Aorta (tissue), 5 donors: ENCODE measurements around the gene ZNF451. TPM values are rescaled to one million over a fixed set of nuclear protein-coding genes. Genes with fewer than 3 reads are reported as not detected.
"Not testable (repeated sequence)": the region's sequence is repeated elsewhere in the genome, so short reads cannot be mapped to it uniquely, and the experiment has no call there.

Experiments used
- ATAC-seq: fragments of 200-7000 bp; cut with Tn5 transposase; one replicate; pipeline ENCODE4 v1.9.1; 2022; ENCODE audit warnings: moderate library complexity; ENCODE audit not compliant: low FRiP score
- DNase-seq, 2 donors: peaks; one replicate each; pipeline ENCODE4 v3.0.0-alpha.2; 2020
- H3K27ac ChIP-seq, 2 donors: one replicate each; pipeline ENCODE4 v1.5.1; 2013; ENCODE audit warnings: low read length in 2 of 2, mild to moderate bottlenecking in 2 of 2, moderate library complexity in 2 of 2, control low read depth in 1 of 2, inconsistent platforms in 1 of 2, low read depth in 1 of 2
- H3K27me3 ChIP-seq, 2 donors: one replicate each; pipeline ENCODE4 v1.6.1; 2013; ENCODE audit warnings: control low read depth in 1 of 2, low read length in 1 of 2, mild to moderate bottlenecking in 1 of 2, moderate library complexity in 1 of 2; ENCODE audit not compliant: insufficient read depth in 2 of 2, control insufficient read depth in 1 of 2
- H3K36me3 ChIP-seq, 2 donors: one replicate each; pipeline ENCODE4 v1.6.1; 2013; ENCODE audit warnings: control low read depth in 1 of 2, low read length in 1 of 2, mild to moderate bottlenecking in 1 of 2; ENCODE audit not compliant: insufficient read depth in 2 of 2, control insufficient read depth in 1 of 2
- H3K4me1 ChIP-seq, 2 donors: one replicate each; pipeline ENCODE4 v1.6.1; 2013; ENCODE audit warnings: low read length in 2 of 2, control low read depth in 1 of 2, mild to moderate bottlenecking in 1 of 2, moderate library complexity in 1 of 2; ENCODE audit not compliant: insufficient read depth in 2 of 2, control insufficient read depth in 1 of 2
- H3K4me3 ChIP-seq, 2 donors: one replicate each; pipeline ENCODE4 v1.5.1; 2013; ENCODE audit warnings: low read length in 2 of 2, control low read depth in 1 of 2, mild to moderate bottlenecking in 1 of 2
- H3K9me3 ChIP-seq: one replicate; pipeline ENCODE4 v1.6.1; 2013; ENCODE audit warnings: mild to moderate bottlenecking, low read length; ENCODE audit not compliant: control insufficient read depth
- WGBS, 2 donors: extraction: QIAGEN DNeasy Blood & Tissue Kit; methylation state at CpG; one replicate each; pipeline ENCODE4 v1.1.7; 2013; 5-methylcytosine and 5-hydroxymethylcytosine counted together
- intact Hi-C, 2 donors: fragments of 100-400 bp; cut with DNase I; formaldehyde crosslinking; loops; one replicate each; pipeline versions ENCODE4 v1.14.2 to v1.15.0; 2022
- polyA plus RNA-seq, 2 donors: library from polyadenylated mRNA; stranded (reverse); fragments of 200-250 nt; gene quantifications; one replicate each; pipeline ENCODE4 v1.2.3, GENCODE V29; 2013
- total RNA-seq, 2 donors: library from RNA; stranded (reverse); fragmentation: NEBNext Ultra II Directional; extraction: Animal tissue kit (Norgen Biotek cat#: 25700); gene quantifications; one replicate each; pipeline ENCODE4 v1.2.1, GENCODE V29; 2021
- donor health status: healthy with polysubstance abuse.
- donor health status: Bipolar disorder and iron deficiency.
- donor health status: DM: no; HTN: no; CAD: no.
- donor health status: DM: no; HTN: no; CAD: no.
- donor health status: DM: yes; HTN: yes; CAD: no.

ZNF451 gene
- total and polyA plus RNA-seq, 4 donors: 6.3 to 66.2 (median 38.9) TPM

DNA sequence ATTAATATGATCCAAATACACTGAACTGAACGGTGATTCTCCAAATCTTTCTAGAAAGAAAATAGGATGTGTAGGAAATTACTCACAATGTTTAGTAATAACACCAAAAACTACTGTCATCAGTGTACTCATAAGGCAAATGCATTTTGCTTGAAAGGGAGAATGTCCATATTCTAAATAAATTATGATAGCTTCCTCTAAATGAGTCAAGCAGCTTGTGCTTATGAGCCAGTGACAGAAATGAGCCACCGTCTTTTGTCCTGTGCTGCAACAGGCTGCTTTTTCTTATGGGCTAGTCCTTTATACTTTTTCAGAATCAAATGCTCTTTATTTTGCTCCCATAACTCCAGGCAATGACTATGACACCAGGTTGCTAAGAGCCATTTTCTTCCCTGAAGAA is 4.5 kb upstream of the ZNF451 start:
- DNase-seq: no peak
- Histone ChIP-seq H3K27ac (no peak overlapping the region), H3K27me3 (no peaks in the 10 kb centered on the region), H3K4me1 (no peaks in the 10 kb centered on the region), H3K36me3 (no peaks in the 10 kb centered on the region), H3K9me3 (no peaks in the 10 kb centered on the region), H3K4me3 (no peak overlapping the region)
- no peak for ATAC-seq
- intact Hi-C loops: loop anchor here in 1 of 2 donors (5.0 kb wide), 1 partner anchor 232 kb away; the partner anchor contains the start of gene PRIM2
- 80 to 88% methylated on average over 2 of the region's 2 CpGs for WGBS, 2 donors

DNA sequence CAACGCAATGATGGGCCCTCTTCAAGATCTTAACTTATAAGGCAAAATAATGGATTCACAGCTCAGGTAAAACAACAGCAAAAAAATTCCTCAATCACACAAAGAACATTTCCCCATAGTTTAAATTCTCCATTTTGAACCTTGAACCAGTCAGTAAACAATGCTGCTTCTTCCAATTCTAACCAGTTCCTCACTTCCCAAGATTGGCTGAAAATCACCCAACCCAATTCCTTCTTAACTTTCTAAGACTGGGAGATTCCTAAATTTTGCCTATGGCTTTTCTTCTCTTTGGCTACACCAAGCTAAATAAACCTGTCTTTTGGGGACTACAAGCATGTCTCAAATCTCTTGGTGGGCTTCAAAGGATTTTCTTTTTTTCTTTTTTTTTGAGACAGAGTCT is 3.1 kb upstream of the ZNF451 start:
- 99 to 100% methylated on average over 1 of the region's 1 CpG for WGBS, 2 donors
- ATAC-seq (no peak), DNase-seq (no peak)
- Histone ChIP-seq H3K9me3 (no peaks in the 10 kb centered on the region), H3K27me3 (no peaks in the 10 kb centered on the region), H3K27ac (no peak overlapping the region), H3K36me3 (no peaks in the 10 kb centered on the region), H3K4me3 (no peak overlapping the region), H3K4me1 (peaks cover 0 to 3% of the 10 kb centered on the region in 2 donors)
- intact Hi-C loops: loop anchor here in 1 of 2 donors (5.0 kb wide), 1 partner anchor 230 kb away; the partner anchor contains the start of gene PRIM2

DNA sequence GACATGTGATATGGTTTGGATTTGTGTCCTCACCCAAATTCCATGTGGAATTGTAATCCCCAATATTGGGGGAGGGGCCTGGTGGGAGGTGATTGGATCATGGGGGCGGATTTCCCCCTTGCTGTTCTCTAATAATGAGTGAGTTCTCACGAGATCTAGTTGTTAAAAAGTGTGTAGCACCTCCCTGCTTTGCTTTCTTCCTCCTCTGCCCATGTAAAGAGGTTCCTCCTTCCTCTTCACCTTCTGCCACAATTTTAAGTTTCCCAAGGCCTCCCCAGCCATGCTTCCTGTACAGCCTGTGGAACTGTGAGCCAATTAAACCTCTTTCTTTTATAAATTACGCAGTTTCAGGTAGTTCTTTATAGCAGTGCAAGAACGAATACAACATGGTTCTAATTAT is 2.1 kb upstream of the ZNF451 start:
- Histone ChIP-seq H3K4me3 (no peak overlapping the region), H3K4me1 (peaks cover 0 to 3% of the 10 kb centered on the region in 2 donors), H3K27ac (no peak overlapping the region), H3K27me3 (no peaks in the 10 kb centered on the region), H3K36me3 (no peaks in the 10 kb centered on the region), H3K9me3 (no peaks in the 10 kb centered on the region)
- DNase-seq (no peak), ATAC-seq (no peak)
- intact Hi-C loops: loop anchor here in 1 of 2 donors (5.0 kb wide), 1 partner anchor 229 kb away; the partner anchor contains the start of gene PRIM2
- WGBS, 2 donors: 85 to 86% methylated on average over 4 of the region's 4 CpGs

DNA sequence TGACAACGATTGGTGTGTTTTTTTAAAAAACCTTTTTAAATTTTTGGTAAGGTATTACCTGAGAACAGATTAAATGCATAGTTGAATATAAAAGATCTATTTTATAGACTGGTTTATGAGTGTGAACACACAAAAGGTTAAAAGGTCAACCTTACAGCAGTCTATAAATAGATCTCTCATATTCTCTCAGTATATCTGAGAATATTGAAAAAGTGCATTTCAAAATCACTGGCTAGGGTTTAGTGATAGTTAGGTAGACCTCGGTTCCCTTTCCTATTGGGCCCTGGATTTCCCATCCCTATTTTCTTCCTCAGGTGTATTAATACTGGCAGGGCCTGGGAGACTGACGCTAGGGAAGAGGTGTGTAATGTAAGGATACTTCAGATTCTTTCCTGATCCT is 723 bp upstream of the ZNF451 start:
- 56 to 64% methylated on average over 3 of the region's 3 CpGs for WGBS, 2 donors
- DNase-seq: no peak
- intact Hi-C loops: loop anchor here in 1 of 2 donors (5.0 kb wide), 1 partner anchor 228 kb away; the partner anchor contains the start of gene PRIM2
- Histone ChIP-seq H3K27ac (no peak overlapping the region), H3K27me3 (no peaks in the 10 kb centered on the region), H3K4me3 (peak overlapping the region in 1 of 2 donors; percentile 31), H3K4me1 (peaks cover 0 to 3% of the 10 kb centered on the region in 2 donors), H3K36me3 (no peaks in the 10 kb centered on the region), H3K9me3 (no peaks in the 10 kb centered on the region)
- ATAC-seq: no peak

DNA sequence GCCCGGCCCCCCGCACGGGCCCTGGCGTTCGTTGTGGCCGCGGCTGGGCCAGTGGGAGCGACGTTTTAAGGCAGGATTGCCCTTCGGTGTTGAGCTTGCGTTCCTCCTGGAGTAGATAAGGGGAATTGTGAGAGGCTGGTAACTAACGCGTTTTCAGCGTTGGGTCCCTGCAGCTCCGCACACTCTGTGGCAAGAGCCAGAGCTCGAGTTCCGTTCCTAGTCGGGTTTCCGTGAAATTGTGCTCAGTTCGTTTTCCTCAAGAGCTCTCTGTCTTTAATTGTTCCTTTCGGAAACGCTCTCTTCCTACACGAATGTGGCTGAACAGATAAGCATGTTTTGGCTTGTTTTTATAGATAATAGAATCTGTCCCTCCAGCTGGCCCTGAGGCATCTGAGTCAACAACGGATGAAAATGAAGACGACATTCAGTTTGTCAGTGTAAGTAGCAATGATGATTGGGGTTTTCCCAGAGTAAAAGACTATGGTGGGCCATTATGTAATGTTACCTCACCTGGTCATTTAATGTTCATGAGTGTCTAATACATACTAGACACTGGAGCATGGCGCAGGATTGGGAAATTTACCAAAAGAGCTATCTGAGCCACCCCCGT is 575 bp downstream of the ZNF451 start:
- not testable (repeated sequence) for H3K4me3 ChIP-seq, H3K4me1 ChIP-seq, H3K9me3 ChIP-seq, H3K27me3 ChIP-seq, DNase-seq, ATAC-seq, H3K27ac ChIP-seq, H3K36me3 ChIP-seq
- WGBS, 2 donors: no CpG with 5 or more reads among the region's 27 CpGs
- intact Hi-C loops: loop anchor here in 1 of 2 donors (5.0 kb wide), 1 partner anchor 227 kb away; the partner anchor contains the start of gene PRIM2

DNA sequence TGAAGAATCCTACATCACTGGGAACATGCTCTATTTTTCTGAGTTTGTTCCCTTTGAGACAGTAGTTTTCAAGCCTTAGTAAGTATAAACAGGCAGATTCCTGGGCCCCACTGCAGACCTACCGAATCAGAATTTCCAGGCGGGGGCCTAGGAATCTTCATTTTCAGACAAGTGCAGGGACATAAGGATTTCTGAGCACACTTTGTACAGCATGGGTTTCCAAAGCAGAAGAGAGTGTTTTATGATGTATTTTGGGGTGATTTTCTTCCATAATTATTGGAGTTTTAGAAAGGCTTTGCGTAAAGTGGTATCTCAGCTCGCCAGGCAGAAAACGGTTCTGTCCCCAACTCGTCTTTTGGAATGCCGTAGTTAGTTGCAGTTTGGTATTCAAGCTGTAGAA is 1.4 kb downstream of the ZNF451 start:
- not testable (repeated sequence) for H3K27me3 ChIP-seq, H3K36me3 ChIP-seq, H3K27ac ChIP-seq, DNase-seq, H3K4me3 ChIP-seq, ATAC-seq, H3K9me3 ChIP-seq, H3K4me1 ChIP-seq
- intact Hi-C loops: loop anchor here in 1 of 2 donors (5.0 kb wide), 1 partner anchor 226 kb away; the partner anchor contains the start of gene PRIM2
- WGBS, 2 donors: 79% methylated on average over 7 of the region's 7 CpGs

DNA sequence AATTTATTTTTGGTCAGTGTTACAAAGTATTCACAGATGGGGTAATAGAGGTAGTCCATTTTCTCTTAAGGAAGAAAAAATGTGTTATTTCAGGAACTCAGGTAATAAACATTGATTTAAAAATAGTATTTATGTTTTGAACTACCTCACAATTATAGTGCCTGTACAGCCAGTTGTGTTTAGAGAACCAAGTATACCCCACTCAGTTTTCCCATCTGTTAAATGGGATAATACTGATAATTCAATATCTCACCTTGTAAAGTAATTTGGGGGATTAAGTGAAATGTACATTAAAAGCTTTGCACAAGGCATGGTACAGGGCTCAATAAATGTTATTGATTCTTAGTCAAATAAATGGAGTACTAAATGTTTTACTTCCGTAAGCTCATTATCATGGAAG is 4.7 kb downstream of the ZNF451 start:
- Histone ChIP-seq H3K36me3 (no peaks in the 10 kb centered on the region), H3K27me3 (no peaks in the 10 kb centered on the region), H3K4me3 (no peak overlapping the region), H3K9me3 (no peaks in the 10 kb centered on the region), H3K27ac (no peak overlapping the region), H3K4me1 (peaks cover 1 to 3% of the 10 kb centered on the region in 2 donors)
- ATAC-seq (no peak), DNase-seq (no peak)
- intact Hi-C loops: loop anchor here in 1 of 2 donors (5.0 kb wide), 1 partner anchor 223 kb away; the partner anchor contains the start of gene PRIM2
- 97 to 98% methylated on average over 1 of the region's 1 CpG for WGBS, 2 donors

DNA sequence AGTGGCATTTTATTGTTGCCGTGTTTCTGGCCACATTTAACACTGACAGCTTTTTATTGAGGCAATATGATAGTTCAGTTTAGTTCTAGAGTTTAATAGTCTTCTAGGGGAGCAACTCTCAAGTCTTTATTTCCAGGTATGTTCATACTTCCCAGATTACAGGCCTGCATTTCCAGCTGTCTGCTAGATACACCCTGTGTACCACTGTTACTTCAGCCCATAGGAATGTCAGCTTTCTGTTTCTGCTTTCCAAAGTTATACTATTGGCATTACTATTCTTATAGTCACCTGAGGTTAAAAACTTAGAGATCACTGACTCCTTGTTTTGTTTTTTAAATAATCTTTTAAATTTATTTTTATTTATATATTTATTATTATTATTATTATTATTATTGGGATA is 7.6 kb downstream of the ZNF451 start:
- Histone ChIP-seq H3K4me1 (peaks cover 0 to 1% of the 10 kb centered on the region in 2 donors), H3K4me3 (no peak overlapping the region), H3K27ac (no peak overlapping the region), H3K27me3 (no peaks in the 10 kb centered on the region), H3K36me3 (peaks cover 9 to 15% of the 10 kb centered on the region in 2 donors), H3K9me3 (no peaks in the 10 kb centered on the region)
- no peak for DNase-seq
- WGBS, 2 donors: 53 to 75% methylated on average over 1 of the region's 1 CpG
- no peak for ATAC-seq
- intact Hi-C loops: no loop called here

DNA sequence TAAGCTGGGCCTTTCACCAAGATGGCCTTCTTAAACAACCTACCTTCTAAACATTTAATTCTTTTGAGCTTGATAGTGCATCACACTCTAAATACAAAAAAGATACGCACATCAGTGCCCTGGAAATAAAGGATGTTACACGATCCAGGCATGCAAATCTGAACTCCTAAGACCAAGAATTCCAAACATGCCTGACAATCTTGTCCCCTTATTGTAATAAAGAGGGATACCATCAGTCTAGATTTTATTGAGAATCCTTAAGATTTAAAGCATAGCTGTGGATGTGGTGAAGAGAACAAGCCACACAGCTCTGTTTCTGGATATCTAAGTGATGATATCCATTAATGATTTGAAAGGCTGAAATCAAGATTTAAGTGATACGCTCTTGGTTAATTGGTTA is 13.0 kb downstream of the ZNF451 start:
- ATAC-seq: no peak
- peaks cover 11 to 15% of the 10 kb centered on the region in 2 donors for H3K36me3 ChIP-seq
- no peaks in the 10 kb centered on the region for H3K27me3 ChIP-seq
- no peaks in the 10 kb centered on the region for H3K4me1 ChIP-seq
- no peaks in the 10 kb centered on the region for H3K9me3 ChIP-seq
- DNase-seq: no peak
- H3K27ac ChIP-seq: no peak overlapping the region
- H3K4me3 ChIP-seq: no peak overlapping the region
- intact Hi-C loops: no loop called here
- WGBS, 2 donors: 90 to 91% methylated on average over 3 of the region's 3 CpGs
